HG02885 (cell line): Measurements from ENCODE around the gene CCL14.
"Not testable (repeated sequence)": the region's sequence is repeated elsewhere in the genome, so short reads cannot be mapped to it uniquely, and the experiment has no call there.

Experiments used
- ATAC-seq: cut with Tn5 transposase; IDR thresholded peaks from one replicate; pipeline ENCODE4 v1.9.1; 2021; ENCODE audit warnings: mild to moderate bottlenecking; ENCODE audit not compliant: unreplicated experiment, poor library complexity

Gene CCL14

DNA sequence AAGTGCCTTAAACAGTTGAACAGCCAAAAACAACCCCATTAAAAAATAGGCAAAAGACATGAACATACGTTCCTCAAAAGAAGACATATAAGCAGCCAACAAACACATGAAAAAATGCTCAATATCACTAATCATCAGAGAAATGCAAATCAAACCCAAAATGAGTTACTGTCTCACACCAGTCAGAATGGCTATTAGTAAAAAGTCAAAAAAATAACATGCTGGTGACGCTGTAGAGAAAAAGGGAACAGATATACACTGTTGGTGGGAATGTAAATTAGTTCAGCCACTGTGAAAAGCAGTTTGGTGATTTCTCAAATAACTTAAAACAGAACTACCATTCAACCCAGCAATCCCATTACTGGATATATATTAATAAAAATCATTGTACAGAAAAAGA, 8.8 kb upstream of the CCL14 start:
- not testable (repeated sequence) for ATAC-seq

GRCh38 chr17:35991075-35991474, 4.5 kb upstream of the CCL14 start:
- no peak for ATAC-seq

- ATAC-seq: no peak
These were observed 1.6 kb upstream of the CCL14 start for GRCh38 chr17:35988164-35988563.

DNA sequence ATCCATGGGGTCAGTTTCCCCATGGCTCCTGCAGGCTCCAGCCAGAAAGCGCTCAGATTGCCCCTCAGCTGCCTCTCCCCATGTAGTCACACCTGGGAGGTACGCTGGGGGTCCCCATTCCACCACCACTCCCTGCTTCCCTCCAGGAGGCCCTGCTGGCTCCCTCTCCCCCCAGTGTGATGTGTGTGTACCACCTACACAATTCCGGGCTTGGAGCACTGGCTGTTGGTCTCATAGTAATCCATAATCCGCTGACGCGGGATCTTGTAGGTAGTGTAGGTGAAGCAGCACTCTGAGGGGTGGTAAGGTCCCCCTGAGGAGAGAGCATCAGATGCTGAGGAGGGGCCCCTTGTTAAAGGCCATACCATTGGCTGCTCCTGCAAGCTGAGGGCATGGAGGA, 2.4 kb downstream of the CCL14 start:
- no peak for ATAC-seq

DNA sequence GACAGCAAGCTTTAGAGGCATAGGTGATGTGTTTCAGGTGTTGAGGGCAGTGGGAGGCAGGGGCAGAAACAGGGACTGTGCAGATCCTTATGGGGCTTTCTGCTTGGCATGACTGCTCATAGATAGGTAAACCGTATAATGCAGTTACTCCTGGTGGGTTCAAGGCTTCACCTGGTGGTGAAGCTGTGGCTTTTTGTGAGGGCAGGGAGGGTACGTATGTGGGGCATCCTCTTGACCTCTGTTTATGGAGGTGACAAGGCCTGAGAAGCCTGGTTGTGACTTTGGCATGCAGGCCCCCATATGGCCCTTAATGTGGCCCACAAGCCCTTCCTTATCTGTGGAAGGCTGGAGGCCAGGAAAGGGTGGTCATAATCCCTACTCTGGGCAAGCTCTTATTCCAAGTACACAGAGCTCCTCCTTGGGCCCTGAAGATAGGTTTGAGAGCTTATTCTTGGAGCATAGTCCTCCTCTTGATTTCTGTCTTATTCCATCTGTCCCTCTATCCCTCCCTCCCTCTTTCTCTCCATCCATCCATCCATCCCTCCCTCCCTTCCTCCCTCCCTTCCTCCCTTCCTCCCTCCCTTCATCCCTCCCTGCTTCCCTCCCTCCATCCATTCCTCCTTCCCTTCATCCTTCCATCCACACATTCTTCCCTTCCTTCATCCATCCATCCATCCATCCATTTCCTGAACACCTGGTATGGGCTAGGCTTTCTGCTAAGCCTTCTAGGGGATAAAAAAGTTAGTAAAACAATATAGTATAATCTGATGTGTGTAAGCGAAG, 3.9 kb downstream of the CCL14 start:
- no peak for ATAC-seq

GRCh38 chr17:35981908-35982330, 4.6 kb downstream of the CCL14 start:
- ATAC-seq: no peak

DNA sequence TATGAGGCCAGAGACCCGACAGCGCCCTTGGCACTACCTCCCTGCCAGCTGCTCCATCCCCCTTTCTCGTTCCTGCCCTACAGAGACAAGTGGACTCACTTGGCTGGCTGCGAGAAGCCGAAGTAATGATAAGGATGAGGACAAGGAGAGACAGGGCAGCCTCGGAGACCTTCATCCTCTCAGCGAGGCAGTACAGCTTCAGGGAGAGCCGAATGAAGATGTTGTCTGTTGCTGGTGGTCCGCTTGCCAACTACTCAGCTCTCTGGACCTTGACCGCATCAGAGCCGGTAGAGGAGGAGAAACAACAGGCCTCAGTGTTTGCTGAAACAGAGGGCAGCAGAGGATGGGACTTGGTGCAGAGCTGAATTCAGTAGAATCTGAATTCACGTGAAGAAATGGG, 5.3 kb downstream of the CCL14 start, which contains the start of gene CCL16:
Gene CCL16 (minus strand): TSS at position 252 of the 400 bp plus-strand sequence. CDS start 77 bp downstream, at position 175.
- ATAC-seq: no peak

GRCh38 chr17:35978346-35978745, 8.2 kb downstream of the CCL14 start:
- ATAC-seq: no peak

GRCh38 chr17:35977509-35977908, 9.0 kb downstream of the CCL14 start:
- no peak for ATAC-seq

DNA sequence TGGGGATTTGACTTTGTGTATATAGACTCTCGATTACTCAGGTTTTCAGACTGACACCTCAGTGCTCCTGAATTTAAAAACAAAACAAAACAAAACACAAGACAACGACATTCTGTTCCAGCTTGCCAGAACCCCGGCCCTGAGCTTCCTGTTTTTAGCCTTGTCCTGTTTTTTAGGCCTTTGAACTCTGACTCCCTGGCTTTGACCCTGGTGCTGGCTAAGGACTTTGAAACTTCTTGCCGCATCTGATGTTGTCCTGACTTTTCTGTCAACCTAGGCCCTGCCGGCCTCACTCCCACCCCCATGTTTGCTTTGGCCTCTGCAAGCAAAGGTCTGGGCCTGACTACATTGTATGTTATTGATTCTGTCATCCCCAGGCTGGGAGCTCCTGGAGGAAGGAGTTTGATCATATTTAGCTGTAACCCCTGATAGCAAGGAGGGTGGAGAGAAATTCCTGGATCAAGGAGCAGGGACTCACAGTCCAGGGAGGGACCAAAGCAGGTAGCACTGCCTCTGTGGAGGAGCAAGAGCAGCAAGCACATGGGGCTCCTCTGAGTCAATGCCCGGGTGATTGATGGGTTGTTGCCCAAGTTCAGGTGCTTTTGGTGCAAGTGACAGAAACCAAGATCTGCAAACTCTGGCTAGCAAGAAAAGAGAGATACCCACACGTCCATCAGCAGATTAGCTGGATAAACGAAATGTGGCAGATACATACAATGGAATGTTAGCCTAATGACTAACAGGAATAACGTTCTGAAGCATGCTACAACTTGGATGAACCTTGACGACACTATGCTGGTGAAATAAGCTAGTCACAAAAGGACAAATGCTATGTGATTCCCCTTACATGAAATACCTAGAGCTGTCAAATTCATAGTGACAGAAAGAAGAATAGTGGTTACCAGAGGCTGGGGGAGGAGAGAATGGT, 12.9 kb downstream of the CCL14 start:
- no peak for ATAC-seq

GRCh38 chr17:35972945-35973332, 13.6 kb downstream of the CCL14 start:
- no peak for ATAC-seq

DNA sequence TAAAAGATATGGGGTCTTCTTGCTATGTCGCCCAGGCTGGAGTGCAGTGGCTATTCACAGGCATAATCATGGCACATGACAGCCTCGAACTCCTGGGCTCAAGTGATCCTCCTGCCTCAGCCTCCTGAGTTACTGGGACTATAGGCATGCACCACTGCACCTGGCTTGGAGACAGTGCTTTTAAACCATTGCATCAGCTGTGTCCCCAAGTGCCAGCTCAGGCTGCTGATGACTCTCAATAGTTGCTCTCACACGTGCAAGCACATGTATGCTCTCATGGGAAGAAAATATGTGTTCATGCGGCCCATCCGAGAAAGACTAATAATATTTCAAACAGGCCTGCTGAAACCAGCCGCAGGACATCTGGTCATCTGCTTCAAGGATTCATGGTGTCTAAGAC, 14.0 kb downstream of the CCL14 start:
- no peak for ATAC-seq

- no peak for ATAC-seq
These were observed 14.5 kb downstream of the CCL14 start for GRCh38 chr17:35972066-35972465.

DNA sequence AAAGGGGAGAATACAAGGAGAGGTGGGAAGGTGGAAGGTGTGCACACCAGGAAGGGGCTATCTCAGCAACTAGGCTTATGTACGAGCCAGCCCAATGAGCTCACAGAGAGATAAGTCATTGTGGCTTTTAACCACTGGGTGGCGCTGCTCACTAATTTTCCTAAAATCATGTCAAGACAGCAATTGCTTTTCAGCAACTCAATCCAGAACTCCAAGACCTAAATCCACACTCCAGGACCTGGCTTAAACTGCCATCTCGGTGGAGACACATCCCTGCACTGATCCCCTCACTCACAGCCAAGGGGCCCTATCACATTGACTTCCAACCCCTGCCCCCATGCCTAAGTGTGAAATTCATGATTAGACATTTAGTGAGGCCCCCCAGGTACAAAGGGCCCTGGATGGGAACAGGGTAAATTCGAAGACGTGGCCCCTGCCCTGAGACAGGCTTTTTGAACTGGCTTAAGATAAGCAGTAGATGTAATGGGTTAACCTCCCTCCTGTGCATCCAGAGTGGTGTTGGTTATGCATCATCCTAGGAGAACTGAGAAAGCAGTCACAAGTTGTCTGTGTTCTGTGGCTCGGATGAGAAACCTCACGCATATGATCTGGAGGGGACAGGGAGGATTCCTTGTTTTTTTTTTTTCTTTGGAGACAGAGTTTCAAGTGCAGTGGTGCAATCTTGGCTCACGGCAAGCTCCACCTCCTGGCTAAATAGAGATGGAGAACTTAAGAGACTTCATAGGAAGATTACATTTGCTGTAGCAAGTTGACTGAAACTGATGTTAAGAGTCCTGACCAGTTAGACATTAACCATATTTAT, 16.8 kb downstream of the CCL14 start:
- ATAC-seq: no peak

DNA sequence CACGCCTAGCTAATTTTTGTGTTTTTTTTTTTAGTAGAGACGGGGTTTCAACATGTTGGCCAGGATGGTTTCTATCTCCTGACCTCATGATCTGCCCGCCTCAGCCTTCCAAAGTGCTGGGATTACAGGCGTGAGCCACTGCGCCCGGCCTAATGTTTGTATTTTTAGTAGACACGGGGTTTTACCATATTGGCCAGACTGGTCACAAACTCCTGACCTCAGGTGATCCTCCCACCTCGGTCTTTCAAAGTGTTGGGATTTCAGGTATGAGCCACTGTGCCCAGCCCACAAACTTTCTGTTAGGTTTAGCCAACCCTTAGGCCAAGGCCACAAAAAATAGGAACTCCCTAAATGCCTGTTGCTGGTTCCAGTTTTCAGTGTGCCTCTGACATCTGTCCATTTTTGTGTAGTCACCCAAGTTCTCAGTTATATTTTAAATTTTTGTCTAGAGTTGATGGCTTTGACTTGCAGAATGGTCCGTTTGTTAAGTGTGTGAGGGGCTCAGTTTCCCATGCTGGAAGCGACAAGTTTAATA, 17.9 kb downstream of the CCL14 start:
- no peak for ATAC-seq

- ATAC-seq: no peak
These were observed 21.3 kb downstream of the CCL14 start for GRCh38 chr17:35965272-35965671.

GRCh38 chr17:35963663-35964062, 22.9 kb downstream of the CCL14 start:
- no peak for ATAC-seq

- no peak for ATAC-seq
These were observed 32.8 kb downstream of the CCL14 start for GRCh38 chr17:35953720-35954119.

GRCh38 chr17:35949401-35949800, 37.1 kb downstream of the CCL14 start:
- ATAC-seq: no peak

DNA sequence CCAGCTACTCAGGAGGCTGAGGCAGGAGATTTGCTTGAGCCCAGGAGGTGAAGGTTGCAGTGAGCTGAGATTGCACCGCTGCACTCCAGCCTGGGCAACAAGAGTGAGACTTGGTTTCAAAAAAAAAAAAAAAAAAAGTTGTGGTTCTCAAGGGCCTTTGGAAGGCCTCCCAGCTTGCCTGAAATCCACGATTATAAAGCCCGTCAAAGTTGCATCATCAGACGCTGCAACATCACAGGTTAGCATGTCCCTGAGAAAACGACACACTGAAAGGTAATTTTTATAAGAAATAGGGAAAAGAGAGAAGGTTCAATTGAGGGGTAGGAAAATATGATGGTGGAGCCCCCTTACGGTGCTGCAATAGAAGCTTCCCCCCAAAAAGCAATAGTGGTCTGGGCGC, 38.4 kb downstream of the CCL14 start:
- no peak for ATAC-seq
